HepG2 (cell line): Measurements from ENCODE around the gene EIF1. TPM values are rescaled to one million over a fixed set of nuclear protein-coding genes. Genes with fewer than 3 reads are reported as not detected.

Experiments used
- MAFF ChIP-seq: IDR thresholded peaks from 2 replicates; pipeline ENCODE4 v1.6.1; 2011; ENCODE audit warnings: low read depth, low read length, improper control_type of control experiment
- polyA plus RNA-seq, 8 experiments: library from polyadenylated mRNA; depleted of rRNA in 3 of 8; stranded (reverse) in 7 of 8; unstranded in 1 of 8; fragments of >200 nt; fragmentation: Illumina TruSeq in 4 of 8; extraction: Trizol in 4 of 8; gene quantifications; 2 replicates each; pipeline versions ENCODE4 v1.2.1 to v1.2.3, GENCODE V29; 2011 to 2016; ENCODE audit warnings: low read depth in 4 of 8, missing spikeins in 1 of 8, mixed read lengths in 1 of 8; ENCODE audit not compliant: insufficient read depth in 1 of 8
- total RNA-seq, 5 experiments: library from RNA; depleted of rRNA; stranded (reverse); fragments of >200 nt; fragmentation: Illumina TruSeq; extraction: Trizol; gene quantifications; 2 replicates each; pipeline ENCODE4 v1.2.3, GENCODE V29; 2016; ENCODE audit warnings: low read depth in 1 of 5
- TF ChIP-seq, protein P1 (sequence below): sonication (generic); formaldehyde crosslinking; IDR thresholded peaks from 2 replicates; pipeline ENCODE4 v1.4.0; 2020; ENCODE audit warnings: mild to moderate bottlenecking, missing genetic modification reagents
- TF ChIP-seq, protein P2 (sequence below): sonication (generic); formaldehyde crosslinking; IDR thresholded peaks from 2 replicates; pipeline ENCODE4 v1.4.0; 2020; ENCODE audit warnings: missing genetic modification reagents, borderline replicate concordance
- TF ChIP-seq, protein P3 (sequence below): sonication (generic); formaldehyde crosslinking; conservative IDR thresholded peaks from 2 replicates; pipeline ENCODE4 v1.5.0; 2020; ENCODE audit warnings: missing genetic modification reagents
- TF ChIP-seq, protein P4 (sequence below): sonication (generic); formaldehyde crosslinking; IDR thresholded peaks from 2 replicates; pipeline ENCODE4 v1.8.1; 2023; ENCODE audit warnings: mild to moderate bottlenecking, moderate library complexity, missing genetic modification reagents
- TF ChIP-seq, protein P5 (sequence below): IDR thresholded peaks from 2 replicates; pipeline ENCODE4 v1.4.0; 2020; ENCODE audit warnings: mild to moderate bottlenecking, missing genetic modification reagents
- TF ChIP-seq, protein P6 (sequence below): sonication (generic); formaldehyde crosslinking; IDR thresholded peaks from 2 replicates; pipeline ENCODE4 v1.8.0; 2022; ENCODE audit warnings: low read depth, missing genetic modification reagents

Gene EIF1
- total and polyA plus RNA-seq, 2 of the 13 experiments (the other 11 are each of a cell fraction or from before 2014, with no cell fraction given): 147 to 517 TPM

DNA sequence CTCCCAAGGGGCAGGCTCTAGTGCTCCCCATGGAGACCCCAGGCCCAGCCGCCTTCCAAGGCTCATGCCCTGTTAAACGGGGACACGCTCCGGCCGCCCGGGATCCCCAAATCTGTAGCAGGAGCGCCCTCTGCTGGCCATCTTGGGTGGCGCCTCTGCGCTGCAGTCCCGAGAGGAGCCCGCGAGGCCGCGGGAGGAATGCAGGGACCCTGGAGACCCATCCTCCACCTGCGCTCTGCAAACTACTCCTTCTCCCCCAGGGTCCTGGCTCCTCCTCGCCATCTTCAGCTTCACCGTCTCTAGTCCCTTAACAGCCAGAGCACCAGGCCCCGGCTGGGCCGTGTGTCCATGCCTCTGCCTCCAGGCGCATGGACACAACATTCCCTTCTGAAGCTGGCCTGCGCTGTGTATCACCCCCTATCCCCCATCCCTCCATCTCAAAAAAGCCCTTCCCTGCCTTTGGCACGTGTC lies 40.7 kb upstream of the EIF1 start (continued):
- TF ChIP-seq, protein P1, sequence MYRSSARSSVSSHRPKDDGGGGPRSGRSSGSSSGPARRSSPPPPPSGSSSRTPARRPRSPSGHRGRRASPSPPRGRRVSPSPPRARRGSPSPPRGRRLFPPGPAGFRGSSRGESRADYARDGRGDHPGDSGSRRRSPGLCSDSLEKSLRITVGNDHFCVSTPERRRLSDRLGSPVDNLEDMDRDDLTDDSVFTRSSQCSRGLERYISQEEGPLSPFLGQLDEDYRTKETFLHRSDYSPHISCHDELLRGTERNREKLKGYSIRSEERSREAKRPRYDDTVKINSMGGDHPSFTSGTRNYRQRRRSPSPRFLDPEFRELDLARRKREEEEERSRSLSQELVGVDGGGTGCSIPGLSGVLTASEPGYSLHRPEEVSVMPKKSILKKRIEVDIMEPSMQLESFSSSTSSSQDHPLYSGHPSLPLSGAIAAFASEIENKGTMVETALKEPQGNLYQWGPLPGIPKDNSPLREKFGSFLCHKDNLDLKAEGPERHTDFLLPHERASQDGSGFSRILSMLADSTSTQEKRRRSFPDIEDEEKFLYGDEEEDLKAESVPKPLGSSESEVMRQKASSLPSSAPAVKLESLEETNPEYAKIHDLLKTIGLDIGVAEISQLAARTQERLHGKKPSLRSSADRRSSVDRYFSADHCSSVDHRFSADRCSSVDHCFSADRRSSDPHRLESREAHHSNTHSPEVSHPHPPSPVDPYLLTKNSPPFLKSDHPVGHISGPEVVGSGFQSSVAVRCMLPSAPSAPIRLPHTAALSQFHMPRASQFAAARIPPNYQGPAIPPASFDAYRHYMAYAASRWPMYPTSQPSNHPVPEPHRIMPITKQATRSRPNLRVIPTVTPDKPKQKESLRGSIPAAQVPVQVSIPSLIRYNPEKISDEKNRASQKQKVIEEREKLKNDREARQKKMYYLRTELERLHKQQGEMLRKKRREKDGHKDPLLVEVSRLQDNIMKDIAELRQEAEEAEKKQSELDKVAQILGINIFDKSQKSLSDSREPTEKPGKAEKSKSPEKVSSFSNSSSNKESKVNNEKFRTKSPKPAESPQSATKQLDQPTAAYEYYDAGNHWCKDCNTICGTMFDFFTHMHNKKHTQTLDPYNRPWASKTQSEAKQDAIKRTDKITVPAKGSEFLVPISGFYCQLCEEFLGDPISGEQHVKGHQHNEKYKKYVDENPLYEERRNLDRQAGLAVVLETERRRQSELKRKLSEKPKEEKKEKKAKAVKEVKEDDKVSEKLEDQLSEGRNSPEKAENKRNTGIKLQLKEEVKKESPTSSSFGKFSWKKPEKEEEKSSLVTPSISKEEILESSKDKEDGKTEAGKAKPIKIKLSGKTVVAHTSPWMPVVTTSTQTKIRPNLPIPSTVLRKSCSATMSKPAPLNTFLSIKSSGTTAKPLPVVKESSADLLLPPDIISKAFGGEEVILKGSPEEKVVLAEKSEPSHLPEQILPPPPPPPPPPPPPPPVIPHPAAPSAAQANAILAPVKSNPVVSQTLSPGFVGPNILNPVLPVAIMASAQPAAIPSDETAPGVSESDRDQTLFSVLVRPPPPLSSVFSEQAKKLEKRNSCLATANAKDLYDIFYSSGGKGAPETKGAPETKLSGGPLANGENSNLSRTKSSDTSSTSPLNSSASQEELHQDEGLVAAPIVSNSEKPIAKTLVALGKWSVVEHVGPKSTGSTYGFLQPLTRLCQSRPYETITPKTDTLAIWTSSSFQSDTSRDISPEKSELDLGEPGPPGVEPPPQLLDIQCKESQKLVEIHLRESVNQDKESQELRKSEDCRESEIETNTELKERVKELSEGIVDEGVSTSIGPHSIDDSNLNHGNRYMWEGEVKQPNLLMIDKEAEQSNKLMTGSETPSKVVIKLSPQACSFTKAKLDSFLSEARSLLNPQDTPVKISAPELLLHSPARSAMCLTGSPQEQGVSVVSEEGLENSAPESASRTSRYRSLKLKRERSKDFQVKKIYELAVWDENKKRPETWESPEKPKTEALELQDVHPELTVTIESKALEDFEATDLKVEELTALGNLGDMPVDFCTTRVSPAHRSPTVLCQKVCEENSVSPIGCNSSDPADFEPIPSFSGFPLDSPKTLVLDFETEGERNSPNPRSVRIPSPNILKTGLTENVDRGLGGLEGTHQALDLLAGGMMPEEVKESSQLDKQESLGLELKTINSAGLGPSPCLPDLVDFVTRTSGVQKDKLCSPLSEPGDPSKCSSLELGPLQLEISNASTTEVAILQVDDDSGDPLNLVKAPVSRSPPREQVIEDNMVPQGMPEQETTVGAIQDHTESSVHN (CRISPR knock-in tag): no peak; the same call in 1 of the 2 replicates
- no peak for TF ChIP-seq MAFF
- TF ChIP-seq, protein P2, sequence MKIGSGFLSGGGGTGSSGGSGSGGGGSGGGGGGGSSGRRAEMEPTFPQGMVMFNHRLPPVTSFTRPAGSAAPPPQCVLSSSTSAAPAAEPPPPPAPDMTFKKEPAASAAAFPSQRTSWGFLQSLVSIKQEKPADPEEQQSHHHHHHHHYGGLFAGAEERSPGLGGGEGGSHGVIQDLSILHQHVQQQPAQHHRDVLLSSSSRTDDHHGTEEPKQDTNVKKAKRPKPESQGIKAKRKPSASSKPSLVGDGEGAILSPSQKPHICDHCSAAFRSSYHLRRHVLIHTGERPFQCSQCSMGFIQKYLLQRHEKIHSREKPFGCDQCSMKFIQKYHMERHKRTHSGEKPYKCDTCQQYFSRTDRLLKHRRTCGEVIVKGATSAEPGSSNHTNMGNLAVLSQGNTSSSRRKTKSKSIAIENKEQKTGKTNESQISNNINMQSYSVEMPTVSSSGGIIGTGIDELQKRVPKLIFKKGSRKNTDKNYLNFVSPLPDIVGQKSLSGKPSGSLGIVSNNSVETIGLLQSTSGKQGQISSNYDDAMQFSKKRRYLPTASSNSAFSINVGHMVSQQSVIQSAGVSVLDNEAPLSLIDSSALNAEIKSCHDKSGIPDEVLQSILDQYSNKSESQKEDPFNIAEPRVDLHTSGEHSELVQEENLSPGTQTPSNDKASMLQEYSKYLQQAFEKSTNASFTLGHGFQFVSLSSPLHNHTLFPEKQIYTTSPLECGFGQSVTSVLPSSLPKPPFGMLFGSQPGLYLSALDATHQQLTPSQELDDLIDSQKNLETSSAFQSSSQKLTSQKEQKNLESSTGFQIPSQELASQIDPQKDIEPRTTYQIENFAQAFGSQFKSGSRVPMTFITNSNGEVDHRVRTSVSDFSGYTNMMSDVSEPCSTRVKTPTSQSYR (CRISPR knock-in tag): no peak
- TF ChIP-seq, protein P3, sequence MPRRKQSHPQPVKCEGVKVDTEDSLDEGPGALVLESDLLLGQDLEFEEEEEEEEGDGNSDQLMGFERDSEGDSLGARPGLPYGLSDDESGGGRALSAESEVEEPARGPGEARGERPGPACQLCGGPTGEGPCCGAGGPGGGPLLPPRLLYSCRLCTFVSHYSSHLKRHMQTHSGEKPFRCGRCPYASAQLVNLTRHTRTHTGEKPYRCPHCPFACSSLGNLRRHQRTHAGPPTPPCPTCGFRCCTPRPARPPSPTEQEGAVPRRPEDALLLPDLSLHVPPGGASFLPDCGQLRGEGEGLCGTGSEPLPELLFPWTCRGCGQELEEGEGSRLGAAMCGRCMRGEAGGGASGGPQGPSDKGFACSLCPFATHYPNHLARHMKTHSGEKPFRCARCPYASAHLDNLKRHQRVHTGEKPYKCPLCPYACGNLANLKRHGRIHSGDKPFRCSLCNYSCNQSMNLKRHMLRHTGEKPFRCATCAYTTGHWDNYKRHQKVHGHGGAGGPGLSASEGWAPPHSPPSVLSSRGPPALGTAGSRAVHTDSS: no peak; the same call in 1 of the 2 replicates
- TF ChIP-seq, protein P4, sequence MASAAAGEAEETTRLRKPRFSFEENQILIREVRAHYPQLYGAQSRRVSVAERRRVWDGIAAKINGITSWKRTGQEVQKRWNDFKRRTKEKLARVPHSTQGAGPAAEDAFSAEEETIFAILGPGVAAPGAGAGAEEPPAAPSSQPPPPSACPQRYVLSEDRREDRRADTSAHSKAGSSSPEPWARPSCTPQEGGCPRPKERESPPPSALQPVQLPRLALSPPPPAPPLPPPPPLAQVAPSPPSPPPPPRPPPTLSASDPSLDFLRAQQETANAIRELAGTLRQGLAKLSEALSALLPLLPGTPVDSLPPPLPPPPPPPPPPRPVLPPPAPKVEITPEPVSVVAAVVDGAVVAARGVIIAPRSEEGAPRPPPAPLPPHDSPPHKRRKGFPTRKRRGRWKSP (CRISPR knock-in tag): no peak
- TF ChIP-seq, protein P5, sequence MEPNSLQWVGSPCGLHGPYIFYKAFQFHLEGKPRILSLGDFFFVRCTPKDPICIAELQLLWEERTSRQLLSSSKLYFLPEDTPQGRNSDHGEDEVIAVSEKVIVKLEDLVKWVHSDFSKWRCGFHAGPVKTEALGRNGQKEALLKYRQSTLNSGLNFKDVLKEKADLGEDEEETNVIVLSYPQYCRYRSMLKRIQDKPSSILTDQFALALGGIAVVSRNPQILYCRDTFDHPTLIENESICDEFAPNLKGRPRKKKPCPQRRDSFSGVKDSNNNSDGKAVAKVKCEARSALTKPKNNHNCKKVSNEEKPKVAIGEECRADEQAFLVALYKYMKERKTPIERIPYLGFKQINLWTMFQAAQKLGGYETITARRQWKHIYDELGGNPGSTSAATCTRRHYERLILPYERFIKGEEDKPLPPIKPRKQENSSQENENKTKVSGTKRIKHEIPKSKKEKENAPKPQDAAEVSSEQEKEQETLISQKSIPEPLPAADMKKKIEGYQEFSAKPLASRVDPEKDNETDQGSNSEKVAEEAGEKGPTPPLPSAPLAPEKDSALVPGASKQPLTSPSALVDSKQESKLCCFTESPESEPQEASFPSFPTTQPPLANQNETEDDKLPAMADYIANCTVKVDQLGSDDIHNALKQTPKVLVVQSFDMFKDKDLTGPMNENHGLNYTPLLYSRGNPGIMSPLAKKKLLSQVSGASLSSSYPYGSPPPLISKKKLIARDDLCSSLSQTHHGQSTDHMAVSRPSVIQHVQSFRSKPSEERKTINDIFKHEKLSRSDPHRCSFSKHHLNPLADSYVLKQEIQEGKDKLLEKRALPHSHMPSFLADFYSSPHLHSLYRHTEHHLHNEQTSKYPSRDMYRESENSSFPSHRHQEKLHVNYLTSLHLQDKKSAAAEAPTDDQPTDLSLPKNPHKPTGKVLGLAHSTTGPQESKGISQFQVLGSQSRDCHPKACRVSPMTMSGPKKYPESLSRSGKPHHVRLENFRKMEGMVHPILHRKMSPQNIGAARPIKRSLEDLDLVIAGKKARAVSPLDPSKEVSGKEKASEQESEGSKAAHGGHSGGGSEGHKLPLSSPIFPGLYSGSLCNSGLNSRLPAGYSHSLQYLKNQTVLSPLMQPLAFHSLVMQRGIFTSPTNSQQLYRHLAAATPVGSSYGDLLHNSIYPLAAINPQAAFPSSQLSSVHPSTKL: peak; percentile 46; the same call in 1 of the 2 replicates
- TF ChIP-seq, protein P6, sequence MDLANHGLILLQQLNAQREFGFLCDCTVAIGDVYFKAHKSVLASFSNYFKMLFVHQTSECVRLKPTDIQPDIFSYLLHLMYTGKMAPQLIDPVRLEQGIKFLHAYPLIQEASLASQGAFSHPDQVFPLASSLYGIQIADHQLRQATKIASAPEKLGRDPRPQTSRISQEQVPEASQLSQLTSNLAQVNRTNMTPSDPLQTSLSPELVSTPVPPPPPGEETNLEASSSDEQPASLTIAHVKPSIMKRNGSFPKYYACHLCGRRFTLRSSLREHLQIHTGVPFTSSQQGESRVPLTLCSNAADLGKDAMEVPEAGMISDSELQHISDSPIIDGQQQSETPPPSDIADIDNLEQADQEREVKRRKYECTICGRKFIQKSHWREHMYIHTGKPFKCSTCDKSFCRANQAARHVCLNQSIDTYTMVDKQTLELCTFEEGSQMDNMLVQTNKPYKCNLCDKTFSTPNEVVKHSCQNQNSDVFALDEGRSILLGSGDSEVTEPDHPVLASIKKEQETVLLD (CRISPR knock-in tag): no peak
